Glutamatergic neuron (in vitro differentiated cells): ENCODE measurements around the gene GALNT13. TPM values are rescaled to one million over a fixed set of nuclear protein-coding genes. Genes with fewer than 3 reads are reported as not detected.

Source experiments
- DNase-seq: peaks from one replicate; pipeline ENCODE4 v3.0.0; 2022
- H3K27ac Mint-ChIP-seq: one replicate; pipeline ENCODE4 v1.8.0; 2020; ENCODE audit warnings: mild to moderate bottlenecking, mixed read lengths, inconsistent platforms; ENCODE audit not compliant: unreplicated experiment
- H3K27me3 Mint-ChIP-seq: one replicate; pipeline ENCODE4 v1.8.0; 2020; ENCODE audit warnings: mild to moderate bottlenecking, moderate library complexity, mixed read lengths, inconsistent platforms; ENCODE audit not compliant: unreplicated experiment
- H3K36me3 Mint-ChIP-seq: one replicate; pipeline ENCODE4 v1.8.0; 2020; ENCODE audit warnings: mild to moderate bottlenecking, mixed read lengths, inconsistent platforms; ENCODE audit not compliant: unreplicated experiment
- H3K4me1 Mint-ChIP-seq: one replicate; pipeline ENCODE4 v1.8.0; 2020; ENCODE audit warnings: mild to moderate bottlenecking, low read depth, mixed read lengths, inconsistent platforms; ENCODE audit not compliant: unreplicated experiment
- H3K4me3 Mint-ChIP-seq: one replicate; pipeline ENCODE4 v1.8.0; 2020; ENCODE audit warnings: mild to moderate bottlenecking, mixed read lengths, inconsistent platforms; ENCODE audit not compliant: unreplicated experiment
- H3K9me3 Mint-ChIP-seq: one replicate; pipeline ENCODE4 v1.8.0; 2020; ENCODE audit warnings: mild to moderate bottlenecking, moderate library complexity, mixed read lengths, inconsistent platforms; ENCODE audit not compliant: unreplicated experiment
- CTCF ChIP-seq: fragments of 200-600 bp; sonication (generic); IDR thresholded peaks from one replicate; pipeline ENCODE4 v1.5.0; 2021; ENCODE audit not compliant: partially characterized antibody, unreplicated experiment
- total RNA-seq: library from RNA; stranded (reverse); fragmentation: NEBNext Ultra II Directional; extraction: Animal tissue kit (Norgen Biotek cat#: 25700); gene quantifications from one replicate; pipeline ENCODE4 v1.2.1, GENCODE V29; 2021; ENCODE audit not compliant: unreplicated experiment

GALNT13 gene
- total RNA-seq, 1 donor from 2014 or later: 5.5 TPM

- H3K36me3 Mint-ChIP-seq: no peaks in the 10 kb centered on the region
- no peak for DNase-seq
- no peaks in the 10 kb centered on the region for H3K9me3 Mint-ChIP-seq
- H3K4me1 Mint-ChIP-seq: no peaks in the 10 kb centered on the region
- H3K27ac Mint-ChIP-seq: no peak overlapping the region
- TF ChIP-seq CTCF: no peak
- no peak overlapping the region for H3K4me3 Mint-ChIP-seq
- no peaks in the 10 kb centered on the region for H3K27me3 Mint-ChIP-seq
Measured at GRCh38 chr2:154046493-154046892, 174.8 kb downstream of the GALNT13 start.

- no peaks in the 10 kb centered on the region for H3K36me3 Mint-ChIP-seq
- H3K27me3 Mint-ChIP-seq: no peaks in the 10 kb centered on the region
- no peak for TF ChIP-seq CTCF
- H3K27ac Mint-ChIP-seq: no peak overlapping the region
- no peak for DNase-seq
- H3K4me3 Mint-ChIP-seq: no peak overlapping the region
- H3K4me1 Mint-ChIP-seq: no peaks in the 10 kb centered on the region
- H3K9me3 Mint-ChIP-seq: no peaks in the 10 kb centered on the region
Measured at GRCh38 chr2:154048905-154049304, 177.2 kb downstream of the GALNT13 start.

- no peak for TF ChIP-seq CTCF
- Mint-ChIP-seq H3K9me3 (no peaks in the 10 kb centered on the region), H3K36me3 (no peaks in the 10 kb centered on the region), H3K4me1 (no peaks in the 10 kb centered on the region), H3K27me3 (no peaks in the 10 kb centered on the region), H3K27ac (no peak overlapping the region), H3K4me3 (no peak overlapping the region)
- DNase-seq: no peak
Measured at GRCh38 chr2:154049561-154049960, 177.8 kb downstream of the GALNT13 start.

- H3K36me3 Mint-ChIP-seq: no peaks in the 10 kb centered on the region
- no peak for DNase-seq
- H3K27me3 Mint-ChIP-seq: no peaks in the 10 kb centered on the region
- H3K4me1 Mint-ChIP-seq: no peaks in the 10 kb centered on the region
- no peak overlapping the region for H3K4me3 Mint-ChIP-seq
- H3K9me3 Mint-ChIP-seq: peaks cover 1% of the 10 kb centered on the region
- H3K27ac Mint-ChIP-seq: no peak overlapping the region
- TF ChIP-seq CTCF: no peak
Measured at GRCh38 chr2:154067124-154067523, 195.4 kb downstream of the GALNT13 start.

GRCh38 chr2:154078926-154079325 lies 207.2 kb downstream of the GALNT13 start:
- no peaks in the 10 kb centered on the region for H3K4me1 Mint-ChIP-seq
- no peaks in the 10 kb centered on the region for H3K36me3 Mint-ChIP-seq
- no peak for DNase-seq
- H3K27me3 Mint-ChIP-seq: no peaks in the 10 kb centered on the region
- no peaks in the 10 kb centered on the region for H3K9me3 Mint-ChIP-seq
- no peak overlapping the region for H3K4me3 Mint-ChIP-seq
- TF ChIP-seq CTCF: no peak
- no peak overlapping the region for H3K27ac Mint-ChIP-seq
